GM12892 (cell line): ENCODE data around the gene SRGN.

Experiments
- DNase-seq: peaks from one replicate; pipeline ENCODE4 v3.0.0; 2011; ENCODE audit not compliant: insufficient read length
- FAIRE-seq: peaks from 2 replicates; lab custom pipeline; 2011; peaks lifted over from hg19 to GRCh38; lab: Jason Lieb, UNC
- POLR2A ChIP-seq: IDR thresholded peaks from 2 replicates; pipeline ENCODE4 v1.6.1; 2011; ENCODE audit warnings: low read depth, low read length, control low read depth
- POLR2AphosphoS5 ChIP-seq: IDR thresholded peaks from 2 replicates; pipeline ENCODE4 v1.6.1; 2011; ENCODE audit warnings: low read depth, low read length, control low read depth
- TAF1 ChIP-seq: IDR thresholded peaks from 2 replicates; pipeline ENCODE4 v1.6.1; 2011; ENCODE audit warnings: low read depth, mild to moderate bottlenecking, control low read depth, low read length, borderline replicate concordance

Gene SRGN

DNA sequence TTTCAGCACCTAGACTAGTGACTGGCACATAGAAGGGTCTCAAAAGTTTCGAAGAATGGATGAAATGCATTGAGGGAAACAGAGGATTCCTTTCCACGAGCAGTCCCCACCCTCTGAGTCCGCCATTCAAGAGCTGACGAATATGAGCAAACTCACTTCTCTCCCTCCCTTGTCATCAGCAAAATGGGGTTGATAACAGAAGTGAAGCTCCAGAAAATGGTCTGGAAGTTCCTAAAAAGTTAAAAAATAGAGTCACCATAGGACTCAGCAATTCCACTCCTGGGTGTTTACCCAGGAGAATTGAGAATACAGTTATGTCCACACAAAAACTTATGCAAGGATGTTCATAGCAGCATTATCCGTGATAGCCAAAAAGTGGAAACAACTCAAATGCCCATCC is 25.0 kb upstream of the SRGN start:
- DNase-seq (no peak), FAIRE-seq (no peak)

DNA sequence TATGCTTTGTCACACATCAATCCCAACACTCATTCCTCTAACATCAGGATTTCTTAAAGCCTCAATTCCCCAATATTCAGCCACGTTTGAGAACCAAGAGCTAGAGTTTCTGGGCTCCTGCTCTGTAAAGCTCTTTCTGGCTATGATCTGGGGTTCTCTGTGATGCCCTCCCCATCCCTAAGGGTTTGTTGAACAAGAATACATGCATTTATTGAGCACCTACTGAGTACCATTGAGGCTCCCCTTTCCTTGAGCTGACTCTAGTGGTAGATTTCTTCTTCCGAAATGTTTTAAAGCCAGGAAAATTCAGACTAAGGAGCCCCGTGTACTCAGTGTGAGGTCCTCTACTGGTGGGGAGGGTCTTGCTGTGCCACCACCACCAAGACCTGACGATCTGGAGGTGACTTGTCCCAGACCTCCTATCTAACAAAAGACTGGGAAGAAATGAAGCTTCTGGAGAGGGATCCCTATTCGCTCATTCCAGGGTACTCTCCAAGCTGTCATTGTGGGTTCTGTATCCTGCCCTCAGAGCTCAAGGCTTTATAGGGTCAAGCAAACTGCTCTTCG is 23.1 kb upstream of the SRGN start:
- TF ChIP-seq TAF1 (no peak), POLR2AphosphoS5 (no peak), POLR2A (no peak)
- FAIRE-seq (no peak), DNase-seq (no peak)

More for the DNA sequence above, 25.0 kb upstream of the SRGN start:
- no peak for TF ChIP-seq POLR2A
- no peak for TF ChIP-seq POLR2AphosphoS5
- TF ChIP-seq TAF1, result no peak

DNA sequence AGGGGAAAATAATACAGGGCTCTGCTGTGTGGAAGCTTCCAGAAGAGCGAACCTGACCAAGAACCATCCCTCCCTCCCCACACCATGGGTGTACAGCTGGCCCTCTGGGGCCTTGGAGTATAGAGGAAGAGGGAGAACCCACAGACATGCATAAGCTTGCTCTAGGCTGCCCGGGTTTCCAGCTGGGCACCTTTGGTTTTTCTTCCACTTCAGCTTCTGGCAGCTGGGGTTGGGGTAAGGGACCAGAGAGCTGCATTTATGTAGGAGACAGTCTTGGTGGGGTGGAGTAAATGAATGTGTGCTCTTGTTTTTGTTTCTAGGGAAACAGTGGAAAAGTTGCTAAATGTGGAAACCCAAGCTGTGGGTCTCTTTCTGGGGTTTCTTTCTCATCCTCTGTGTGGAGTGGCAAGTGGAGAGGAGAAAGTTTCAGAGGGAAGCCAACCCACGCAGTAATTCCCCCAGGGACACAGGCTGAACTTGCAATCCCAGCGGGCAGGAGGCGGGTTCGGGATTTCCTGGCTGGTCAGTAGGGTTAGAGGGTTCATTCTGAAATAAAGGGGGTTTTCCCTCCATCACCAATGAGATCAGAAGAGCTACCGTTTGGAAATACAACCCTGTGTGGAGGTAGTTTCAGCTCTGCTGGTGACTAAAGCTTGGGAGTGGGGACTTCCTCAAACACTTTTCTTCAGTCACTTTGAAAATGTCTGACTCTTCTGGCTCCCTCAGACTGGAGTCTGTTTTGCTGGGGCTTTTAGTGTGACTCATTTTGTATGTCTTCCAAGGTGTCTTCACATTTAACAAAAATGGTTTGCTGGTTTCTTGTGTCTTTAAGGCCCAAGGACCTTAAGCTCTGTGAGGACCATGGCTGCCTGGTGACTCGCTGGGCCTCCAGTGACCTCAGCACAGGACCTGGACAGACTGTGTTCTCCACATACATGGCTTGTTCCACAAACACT is 22.2 kb upstream of the SRGN start:
- DNase-seq (no peak), FAIRE-seq (peak; percentile 83)
- TF ChIP-seq POLR2A (no peak), TAF1 (0 out of 2 replicates have a peak, but pooled peaks have one; percentile 23)

DNA sequence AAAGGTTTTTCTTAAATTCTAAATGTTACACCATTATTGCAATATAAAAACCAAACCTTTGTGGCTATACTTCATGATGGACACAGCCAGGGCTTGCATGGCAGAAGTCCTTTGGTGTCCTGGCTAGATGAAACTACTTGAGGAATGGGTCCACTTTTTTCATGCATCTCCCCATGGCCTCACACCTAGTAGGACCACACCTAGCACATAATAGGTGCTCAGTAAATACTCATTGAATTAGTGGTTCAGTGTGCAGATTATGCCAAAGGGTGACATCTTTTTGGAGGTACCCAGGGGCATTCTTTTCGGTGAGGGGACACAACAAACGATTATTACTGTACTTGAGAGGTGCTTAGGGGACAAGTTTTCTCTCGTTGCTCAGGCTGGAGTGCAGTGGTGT is 20.7 kb upstream of the SRGN start:
- no peak for DNase-seq
- TF ChIP-seq POLR2A, result no peak
- TF ChIP-seq TAF1, result no peak
- no peak for TF ChIP-seq POLR2AphosphoS5
- FAIRE-seq, result no peak

DNA sequence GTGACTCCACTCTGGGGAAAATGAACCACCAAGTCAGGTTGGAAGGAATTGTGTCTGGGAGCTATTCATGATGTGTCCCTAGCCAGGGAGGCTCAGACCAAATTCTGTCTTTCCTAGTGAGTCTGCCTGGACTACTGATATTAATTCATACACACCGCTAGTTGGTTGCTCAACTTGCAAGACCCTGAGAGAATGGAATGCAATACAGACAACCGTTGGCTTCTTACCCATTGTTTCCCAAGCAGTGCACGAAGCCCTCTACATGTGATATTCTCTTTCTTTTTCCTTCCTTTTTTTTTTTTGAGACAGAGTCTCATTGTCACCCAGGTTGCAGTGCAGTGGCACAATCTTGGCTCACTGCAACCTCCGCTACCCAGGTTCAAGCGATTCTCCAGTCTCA is 19.4 kb upstream of the SRGN start:
- TF ChIP-seq POLR2AphosphoS5 (no peak), TAF1 (no peak), POLR2A (no peak)
- DNase-seq, result no peak
- no peak for FAIRE-seq

DNA sequence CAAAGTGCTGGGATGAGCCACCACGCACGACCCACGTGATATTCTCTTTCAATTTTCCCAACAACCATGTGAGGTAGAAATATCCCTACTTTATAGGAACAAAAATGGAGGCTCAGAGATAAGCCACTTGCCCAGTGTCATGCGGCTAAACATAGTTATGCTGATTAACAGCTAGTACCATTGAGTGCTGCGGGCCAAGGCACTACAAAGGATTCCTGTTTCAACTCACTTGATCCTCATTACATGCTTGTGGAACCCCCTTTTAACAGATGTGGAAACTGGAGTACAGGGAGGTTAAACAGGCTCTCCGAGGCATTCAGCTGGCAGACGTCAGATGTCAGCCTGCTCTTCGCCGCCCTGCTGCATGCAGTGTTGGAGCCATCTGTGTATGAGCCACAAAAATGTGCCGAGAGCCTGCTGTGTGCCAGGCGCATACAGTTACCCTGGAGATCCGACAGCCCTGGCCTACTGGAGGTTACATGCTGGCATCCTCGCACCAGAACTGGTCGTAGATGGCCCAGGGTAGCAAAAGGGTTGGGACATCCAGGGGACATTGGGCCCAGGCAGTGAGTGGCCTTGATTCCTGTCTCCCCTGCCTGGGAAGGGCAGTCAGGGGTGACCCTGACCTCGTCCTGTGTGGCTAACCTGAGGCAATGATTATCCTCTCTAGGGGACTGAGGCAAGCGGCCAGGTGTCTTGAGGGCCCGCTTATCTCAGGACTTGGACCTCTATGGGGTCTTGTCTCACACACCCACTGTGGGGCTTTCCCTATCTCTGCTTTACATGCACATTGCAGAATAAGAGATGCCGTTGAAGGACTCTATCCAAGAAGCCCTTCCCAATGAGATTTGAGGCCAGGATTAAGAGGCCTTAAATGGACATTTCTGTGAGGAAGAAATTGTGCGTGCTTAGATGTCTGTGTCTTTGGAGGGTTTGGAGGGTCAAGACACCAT is 18.5 kb upstream of the SRGN start:
- FAIRE-seq (no peak), DNase-seq (no peak)
- TF ChIP-seq POLR2A (no peak), POLR2AphosphoS5 (no peak), TAF1 (no peak)

DNA sequence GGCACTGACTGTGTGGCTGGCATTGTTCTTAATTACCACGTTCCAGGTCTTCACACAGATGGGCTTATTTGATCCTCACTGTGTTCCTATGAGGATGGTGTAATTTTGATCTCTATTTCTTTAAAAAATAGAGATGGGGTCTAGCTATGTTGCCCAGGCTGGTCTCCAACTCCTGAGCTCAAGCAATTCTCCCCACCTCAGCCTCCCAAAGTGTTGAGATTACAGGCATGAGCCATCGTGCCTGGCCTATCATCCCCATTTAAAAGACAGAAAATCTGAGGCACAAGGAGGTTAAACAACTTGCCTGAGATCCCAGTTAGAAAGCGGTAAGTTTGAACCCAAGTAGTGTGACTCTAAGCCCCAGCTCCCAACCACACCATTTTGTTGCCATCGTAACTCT is 17.0 kb upstream of the SRGN start:
- FAIRE-seq (no peak), DNase-seq (no peak)
- TF ChIP-seq POLR2AphosphoS5, result no peak
- no peak for TF ChIP-seq POLR2A
- no peak for TF ChIP-seq TAF1

DNA sequence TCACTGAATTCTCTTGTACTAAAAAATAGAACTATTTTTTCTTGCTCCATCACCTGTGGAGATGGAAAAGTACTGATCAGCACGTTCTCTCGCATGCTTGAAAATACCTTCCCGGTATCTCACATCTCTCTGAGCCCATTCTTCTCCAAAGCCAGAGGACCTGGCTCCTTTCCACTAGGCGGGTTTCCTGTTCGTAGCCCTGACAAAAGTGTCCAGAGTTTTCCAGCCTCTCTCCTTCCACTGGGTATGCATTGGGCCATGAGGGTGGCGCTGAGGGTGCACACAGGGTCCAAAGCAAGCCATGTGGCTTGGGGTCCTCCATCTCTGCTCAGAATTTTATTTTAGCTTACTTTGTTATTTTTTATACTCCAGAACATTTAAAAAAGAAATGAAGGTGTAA is 16.3 kb upstream of the SRGN start:
- TF ChIP-seq POLR2AphosphoS5, result no peak
- no peak for TF ChIP-seq POLR2A
- TF ChIP-seq TAF1, result no peak
- DNase-seq (no peak), FAIRE-seq (no peak)

DNA sequence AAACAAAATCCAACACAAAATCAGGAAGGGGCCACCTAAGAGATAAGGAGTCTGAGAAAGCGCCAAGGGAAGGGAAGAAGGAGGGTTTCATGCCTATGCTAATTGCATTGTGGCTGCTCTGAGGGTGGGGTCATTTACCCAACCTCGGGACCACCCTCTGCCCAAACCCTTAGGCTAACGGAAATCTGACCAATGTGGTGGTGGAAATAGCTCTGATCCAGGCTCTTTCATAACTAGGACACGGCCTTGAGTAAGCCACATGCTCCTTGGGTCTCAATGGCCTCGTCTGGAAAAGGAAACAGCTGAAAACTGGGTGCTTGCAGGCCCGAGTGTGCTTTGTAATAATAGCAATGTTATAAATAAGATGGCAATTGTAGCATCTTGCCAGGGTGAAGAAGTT is 14.9 kb upstream of the SRGN start:
- no peak for TF ChIP-seq TAF1
- no peak for TF ChIP-seq POLR2A
- TF ChIP-seq POLR2AphosphoS5, result no peak
- FAIRE-seq (no peak), DNase-seq (no peak)

DNA sequence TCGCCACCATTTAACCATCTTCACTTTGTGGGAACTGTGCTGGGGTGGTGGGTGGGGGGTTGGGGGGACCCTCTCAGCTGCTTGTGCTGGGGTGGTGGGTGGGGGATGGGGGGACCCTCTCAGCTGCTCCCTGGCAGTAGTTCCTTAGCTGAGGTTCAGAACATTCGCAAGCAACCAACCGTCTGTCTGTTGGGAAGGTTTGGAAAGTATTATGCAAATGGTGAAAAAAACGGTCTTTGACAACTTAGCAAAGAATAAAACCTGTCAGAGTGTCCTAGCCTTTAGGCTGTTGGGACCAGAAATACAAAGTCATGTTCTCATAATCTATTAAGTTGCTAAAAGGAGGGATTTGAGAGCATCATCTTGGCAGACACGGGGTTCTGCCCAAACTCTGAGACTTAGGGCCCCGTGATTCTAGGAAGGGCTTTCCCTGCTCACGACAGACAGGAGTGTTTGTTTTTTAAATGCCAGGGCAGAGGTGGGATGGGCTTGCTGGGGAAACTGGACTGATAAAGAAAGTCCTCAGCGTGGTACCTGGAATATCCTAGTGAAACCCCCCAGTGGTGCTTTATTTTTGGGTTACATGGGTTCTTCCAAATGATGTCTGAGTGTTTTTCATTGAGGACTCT is 14.1 kb upstream of the SRGN start:
- FAIRE-seq (no peak), DNase-seq (no peak)
- no peak for TF ChIP-seq POLR2AphosphoS5
- no peak for TF ChIP-seq TAF1
- no peak for TF ChIP-seq POLR2A

DNA sequence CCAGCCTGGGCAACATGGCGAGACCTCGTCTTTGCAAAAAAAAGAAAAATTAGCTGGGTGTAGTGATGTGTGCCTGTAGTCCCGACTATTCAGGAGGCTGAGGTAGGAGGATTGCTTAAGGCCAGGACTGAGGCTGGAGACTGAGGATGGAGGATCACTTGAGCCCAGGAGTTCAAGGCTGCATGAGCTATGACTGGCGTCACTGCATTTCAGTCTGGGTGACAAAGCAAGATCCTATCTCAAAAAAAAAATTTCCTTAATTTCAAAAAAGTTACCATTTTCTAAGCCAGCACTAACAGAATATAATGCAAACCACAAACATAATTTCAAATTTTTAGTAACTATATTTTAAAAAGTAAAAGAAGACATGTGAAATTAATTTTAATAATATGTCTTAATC is 13.4 kb upstream of the SRGN start:
- FAIRE-seq, result no peak

More for the DNA sequence above, 13.4 kb upstream of the SRGN start:
- TF ChIP-seq TAF1 (no peak), POLR2A (no peak), POLR2AphosphoS5 (no peak)
- DNase-seq, result no peak
